ENCODE results near the gene ATP11A. TPM values are rescaled to one million over a fixed set of nuclear protein-coding genes. Genes with fewer than 3 reads are reported as not detected.

The ATP11A gene
- total and polyA plus RNA-seq, 2 donors (not counting 3 experiments of a cell fraction or from before 2014, with no cell fraction given): 16.5 to 88.1 TPM

DNA sequence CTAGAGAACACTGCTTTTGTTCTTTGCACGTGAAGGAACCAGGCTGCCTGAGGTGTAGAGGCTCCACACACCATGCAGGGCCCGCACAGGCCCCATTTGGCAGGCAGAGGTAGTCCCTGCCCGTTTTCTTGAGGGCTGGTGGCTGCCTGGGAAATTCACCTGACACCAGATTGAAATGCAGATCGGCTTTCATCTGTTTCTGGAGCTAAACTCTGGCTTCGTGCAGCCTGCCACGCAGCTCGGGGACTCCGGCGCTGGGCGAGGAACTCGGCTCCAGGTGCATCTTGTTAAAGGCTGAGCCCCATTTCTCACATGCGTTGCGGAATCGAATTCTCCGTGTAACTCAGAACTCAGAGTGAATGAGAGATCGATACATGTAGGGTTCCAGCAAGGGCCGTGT is 37.7 kb downstream of the ATP11A start:
- TF ChIP-seq POLR2A (IDR thresholded peaks at IDR 0.05; ENCODE audit: low read depth, low read length) (no peak), POLR2AphosphoS5 (IDR thresholded peaks at IDR 0.05; ENCODE audit: insufficient read depth, low read depth, low read length) (no peak), JUN (IDR thresholded peaks at IDR 0.05; ENCODE audit: borderline replicate concordance, insufficient read depth, insufficient read length, low read depth) (no peak), EZH2 (IDR thresholded peaks at IDR 0.05; ENCODE audit: borderline replicate concordance, low read depth, low read length, severe bottlenecking) (no peak), GATA2 (IDR thresholded peaks at IDR 0.05; ENCODE audit: insufficient read depth, insufficient read length, low read depth, low read length) (no peak), FOS (IDR thresholded peaks at IDR 0.05; ENCODE audit: borderline replicate concordance, insufficient read depth, low read length) (no peak), MYC (IDR thresholded peaks at IDR 0.05; ENCODE audit: low read depth, low read length) (no peak)
- TF ChIP-seq, protein P1, sequence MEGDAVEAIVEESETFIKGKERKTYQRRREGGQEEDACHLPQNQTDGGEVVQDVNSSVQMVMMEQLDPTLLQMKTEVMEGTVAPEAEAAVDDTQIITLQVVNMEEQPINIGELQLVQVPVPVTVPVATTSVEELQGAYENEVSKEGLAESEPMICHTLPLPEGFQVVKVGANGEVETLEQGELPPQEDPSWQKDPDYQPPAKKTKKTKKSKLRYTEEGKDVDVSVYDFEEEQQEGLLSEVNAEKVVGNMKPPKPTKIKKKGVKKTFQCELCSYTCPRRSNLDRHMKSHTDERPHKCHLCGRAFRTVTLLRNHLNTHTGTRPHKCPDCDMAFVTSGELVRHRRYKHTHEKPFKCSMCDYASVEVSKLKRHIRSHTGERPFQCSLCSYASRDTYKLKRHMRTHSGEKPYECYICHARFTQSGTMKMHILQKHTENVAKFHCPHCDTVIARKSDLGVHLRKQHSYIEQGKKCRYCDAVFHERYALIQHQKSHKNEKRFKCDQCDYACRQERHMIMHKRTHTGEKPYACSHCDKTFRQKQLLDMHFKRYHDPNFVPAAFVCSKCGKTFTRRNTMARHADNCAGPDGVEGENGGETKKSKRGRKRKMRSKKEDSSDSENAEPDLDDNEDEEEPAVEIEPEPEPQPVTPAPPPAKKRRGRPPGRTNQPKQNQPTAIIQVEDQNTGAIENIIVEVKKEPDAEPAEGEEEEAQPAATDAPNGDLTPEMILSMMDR (IDR thresholded peaks at IDR 0.05; ENCODE audit: extremely low read depth in 1 of 2, insufficient read depth in 1 of 2, low read depth in 1 of 2, low read length in 2 of 2): no peak
- TF ChIP-seq, protein P2, sequence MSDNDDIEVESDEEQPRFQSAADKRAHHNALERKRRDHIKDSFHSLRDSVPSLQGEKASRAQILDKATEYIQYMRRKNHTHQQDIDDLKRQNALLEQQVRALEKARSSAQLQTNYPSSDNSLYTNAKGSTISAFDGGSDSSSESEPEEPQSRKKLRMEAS (IDR thresholded peaks at IDR 0.05; ENCODE audit: insufficient read depth, insufficient read length): no peak
- dilution Hi-C loops (cut with MboI; ENCODE audit: extremely low pct_ligation_motif_present, low sequenced_read_pairs) (no loop called here), intact Hi-C loops (cut with micrococcal nuclease) (no loop called here)
- ChIA-PET CTCF (no interaction called here), POLR2A (no interaction called here)
- Histone ChIP-seq H3K27ac (ENCODE audit: insufficient read depth, low read depth, low read length) (no peak overlapping the region), H3K9me3 (replicated peaks; ENCODE audit: control insufficient read depth, insufficient read depth, low read length) (no peaks in the 10 kb centered on the region), H3K79me2 (ENCODE audit: control insufficient read depth, insufficient read depth, low read length) (peaks cover 17% of the 10 kb centered on the region), H3K4me1 (ENCODE audit: control insufficient read depth, extremely low read depth, insufficient read depth, low read length) (peaks cover 10% of the 10 kb centered on the region), H3K9ac (replicated peaks; ENCODE audit: extremely low read depth, insufficient read depth, low read length) (no peak overlapping the region), H3K4me3 (replicated peaks in 1 of 3; ENCODE audit: insufficient read depth in 1 of 3, low read depth in 1 of 3, low read length in 3 of 3) (no peak overlapping the region), H3K27me3 (ENCODE audit: control insufficient read depth in 2 of 2, insufficient read depth in 2 of 2, low read length in 2 of 2) (no peaks in the 10 kb centered on the region), H2AFZ (ENCODE audit: low read depth, low read length) (no peak overlapping the region), H3K4me2 (ENCODE audit: insufficient read depth, low read length) (no peak overlapping the region), H4K20me1 (replicated peaks; ENCODE audit: control insufficient read depth, extremely low read depth, insufficient read depth, low read length) (no peaks in the 10 kb centered on the region), H3K36me3 (ENCODE audit: control insufficient read depth in 2 of 2, extremely low read depth in 1 of 2, insufficient read depth in 2 of 2, low read length in 2 of 2) (no peaks in the 10 kb centered on the region), H3K9me1 (replicated peaks; ENCODE audit: control insufficient read depth, extremely low read depth, insufficient read depth, low read length) (no peaks in the 10 kb centered on the region)
- no peak for FAIRE-seq
- no peak for DNase-seq (ENCODE audit: low read depth, low spot score)
- no TSS peak for BruUV-seq (replicated peaks)

Data from endothelial cell of umbilical vein (primary cell).